T-helper 1 cell treated with Interleukin-12 subunit alpha and Interleukin-12 subunit beta and Interleukin-4 antibody, amounts not matched to agents 30 μg/mL and 1 μg/mL, for 36 hours (primary cell): ENCODE results near the gene KRTAP1-4.

Experiments
- H3K27ac Mint-ChIP-seq: one replicate; pipeline ENCODE4 v1.8.0; 2021; ENCODE audit warnings: mild to moderate bottlenecking, mixed read lengths
- H3K27me3 Mint-ChIP-seq: one replicate; pipeline ENCODE4 v1.8.0; 2021; ENCODE audit warnings: low read depth, mixed read lengths
- H3K36me3 Mint-ChIP-seq: one replicate; pipeline ENCODE4 v1.8.0; 2021; ENCODE audit warnings: low read depth, mixed read lengths
- H3K4me1 Mint-ChIP-seq: one replicate; pipeline ENCODE4 v1.8.0; 2021; ENCODE audit warnings: low read depth, mixed read lengths
- H3K4me3 Mint-ChIP-seq: one replicate; pipeline ENCODE4 v1.8.0; 2021; ENCODE audit warnings: mild to moderate bottlenecking, moderate library complexity, mixed read lengths
- H3K9me3 Mint-ChIP-seq: one replicate; pipeline ENCODE4 v1.8.0; 2021; ENCODE audit warnings: mixed read lengths

The KRTAP1-4 gene

DNA sequence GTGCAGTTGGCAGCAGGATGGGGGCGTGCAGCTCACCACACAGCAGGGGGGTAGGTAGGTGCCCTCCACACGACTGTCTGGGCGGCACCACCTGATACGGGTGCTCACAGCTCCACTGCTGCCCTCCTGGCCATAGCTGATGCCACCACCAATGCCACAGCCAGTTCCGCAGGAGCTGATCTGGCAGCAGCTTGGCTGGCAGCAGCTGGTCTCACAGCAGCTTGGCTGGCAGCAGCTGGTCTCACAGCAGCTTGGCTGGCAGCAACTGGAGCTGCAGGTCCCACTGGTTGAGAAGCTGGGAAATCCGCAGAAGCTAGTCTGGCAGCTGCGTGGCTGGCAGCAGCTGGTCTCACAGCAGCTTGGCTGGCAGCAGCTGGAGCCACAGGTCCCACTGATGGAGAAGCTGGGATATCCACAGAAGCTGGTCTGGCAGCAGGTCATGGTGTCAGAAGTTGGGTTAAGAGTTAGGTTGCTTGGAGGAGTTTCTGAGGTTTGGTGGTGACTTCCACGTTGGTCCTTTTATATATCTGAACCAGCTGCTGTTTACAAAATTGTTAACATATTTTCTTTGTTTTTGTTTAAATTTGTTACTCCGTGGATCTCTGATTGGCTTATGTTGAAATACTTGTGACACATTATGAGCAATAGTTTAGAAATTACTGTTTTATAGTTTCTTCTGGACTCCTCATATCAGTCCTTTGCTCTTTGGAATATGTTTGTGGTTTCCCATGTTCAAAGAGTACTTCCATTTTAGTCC, 3.1 kb downstream of the KRTAP1-4 start, which contains the start of gene KRTAP1-5:
TSS of gene KRTAP1-5 (minus strand) at position 494 of the 757 bp plus-strand sequence. CDS start at position 441, 53 bp downstream.
- Mint-ChIP-seq H3K27me3 (peaks cover 10% of the 10 kb centered on the region), H3K9me3 (no peaks in the 10 kb centered on the region), H3K4me3 (no peak within 1 kb of the TSS), H3K4me1 (no peaks in the 10 kb centered on the region), H3K36me3 (no peaks in the 10 kb centered on the region), H3K27ac (no peak within 1 kb of the TSS)

DNA sequence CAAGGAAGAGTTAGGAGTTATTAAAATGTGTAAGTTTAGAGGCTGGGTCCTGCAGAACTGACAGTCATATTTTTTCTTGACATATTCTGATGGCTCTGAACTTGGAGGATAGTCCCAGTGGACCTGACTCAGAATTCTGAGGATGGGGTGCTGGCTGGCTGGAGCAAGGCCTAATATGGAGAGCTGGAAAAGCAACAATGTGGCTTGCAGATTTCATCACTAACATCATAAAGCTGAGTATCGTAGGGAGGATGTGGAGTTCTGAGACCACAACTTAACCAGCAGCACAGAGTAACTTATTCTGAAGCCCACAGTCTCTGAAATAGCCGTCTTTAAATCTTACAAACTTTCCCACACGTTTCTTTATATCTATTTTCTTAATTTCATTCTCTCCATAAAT, 5.3 kb downstream of the KRTAP1-4 start:
- Mint-ChIP-seq H3K9me3 (no peaks in the 10 kb centered on the region), H3K4me1 (no peaks in the 10 kb centered on the region), H3K4me3 (no peak overlapping the region), H3K36me3 (no peaks in the 10 kb centered on the region), H3K27me3 (no peaks in the 10 kb centered on the region), H3K27ac (no peak overlapping the region)

DNA sequence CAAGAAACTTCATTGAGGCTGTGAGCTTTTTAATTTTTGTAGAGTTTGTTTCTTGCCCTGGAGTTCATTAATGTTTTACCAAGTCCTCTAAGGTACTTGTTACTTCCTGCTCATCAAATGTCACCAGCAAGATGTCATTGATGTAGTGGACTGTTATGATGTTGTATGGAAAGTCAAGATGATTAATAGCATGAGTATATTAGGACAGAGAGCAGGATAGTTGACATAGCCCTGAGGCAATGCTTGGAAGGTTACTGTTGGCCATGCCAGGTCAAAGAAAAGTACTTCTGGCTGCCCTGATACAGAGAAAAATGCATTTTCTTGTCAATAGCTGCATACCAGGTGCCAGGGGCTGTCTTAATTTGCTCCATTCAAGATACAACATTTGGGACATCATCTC, 9.7 kb downstream of the KRTAP1-4 start:
- Mint-ChIP-seq H3K36me3 (no peaks in the 10 kb centered on the region), H3K27ac (no peak overlapping the region), H3K4me3 (no peak overlapping the region), H3K9me3 (no peaks in the 10 kb centered on the region), H3K4me1 (no peaks in the 10 kb centered on the region), H3K27me3 (peaks cover 4% of the 10 kb centered on the region)

DNA sequence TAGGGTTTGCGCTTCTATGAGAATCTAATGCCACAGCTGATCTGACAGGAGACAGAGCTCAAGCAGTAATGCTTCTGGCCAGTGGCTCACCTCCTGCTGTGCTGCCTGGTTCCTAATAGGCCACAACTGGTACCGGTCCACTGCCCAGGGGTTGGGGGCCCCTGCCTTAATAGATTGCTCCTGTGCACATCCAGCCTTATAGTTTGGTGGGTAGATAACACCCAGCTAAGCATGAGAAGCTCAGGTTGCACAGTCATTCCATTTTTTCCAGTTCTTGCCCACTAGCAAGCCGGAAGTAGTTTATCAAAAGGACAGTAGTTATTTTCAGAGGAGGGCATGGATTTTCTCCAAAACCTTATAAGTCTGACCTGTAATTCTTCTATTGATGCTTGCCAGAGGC, 10.6 kb downstream of the KRTAP1-4 start:
- Mint-ChIP-seq H3K27me3 (peaks cover 4% of the 10 kb centered on the region), H3K27ac (no peak overlapping the region), H3K9me3 (no peaks in the 10 kb centered on the region), H3K36me3 (no peaks in the 10 kb centered on the region), H3K4me3 (no peak overlapping the region), H3K4me1 (no peaks in the 10 kb centered on the region)

DNA sequence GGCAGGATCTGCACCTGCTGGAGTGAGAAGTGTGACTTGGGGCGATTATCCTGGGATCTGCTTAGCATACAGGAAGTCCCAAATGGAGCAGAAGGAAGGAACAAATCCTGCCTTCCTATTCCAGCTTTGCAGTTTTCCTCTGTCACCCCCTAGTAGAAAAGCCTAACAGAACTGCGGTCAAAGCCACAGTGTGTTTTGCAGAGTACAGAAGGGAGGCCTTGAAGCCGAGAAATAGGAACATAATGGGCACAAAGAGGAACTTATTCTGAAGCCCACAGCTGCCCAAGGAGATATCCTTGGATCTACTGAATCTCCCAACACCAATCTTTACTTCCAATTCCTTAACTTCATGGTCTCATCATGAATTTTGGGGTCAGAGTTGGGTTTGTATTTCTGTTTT, 11.5 kb downstream of the KRTAP1-4 start:
- H3K9me3 Mint-ChIP-seq: no peaks in the 10 kb centered on the region
- H3K36me3 Mint-ChIP-seq: no peaks in the 10 kb centered on the region
- H3K4me1 Mint-ChIP-seq: no peaks in the 10 kb centered on the region
- H3K4me3 Mint-ChIP-seq: no peak overlapping the region
- H3K27ac Mint-ChIP-seq: no peak overlapping the region
- H3K27me3 Mint-ChIP-seq: peaks cover 4% of the 10 kb centered on the region

DNA sequence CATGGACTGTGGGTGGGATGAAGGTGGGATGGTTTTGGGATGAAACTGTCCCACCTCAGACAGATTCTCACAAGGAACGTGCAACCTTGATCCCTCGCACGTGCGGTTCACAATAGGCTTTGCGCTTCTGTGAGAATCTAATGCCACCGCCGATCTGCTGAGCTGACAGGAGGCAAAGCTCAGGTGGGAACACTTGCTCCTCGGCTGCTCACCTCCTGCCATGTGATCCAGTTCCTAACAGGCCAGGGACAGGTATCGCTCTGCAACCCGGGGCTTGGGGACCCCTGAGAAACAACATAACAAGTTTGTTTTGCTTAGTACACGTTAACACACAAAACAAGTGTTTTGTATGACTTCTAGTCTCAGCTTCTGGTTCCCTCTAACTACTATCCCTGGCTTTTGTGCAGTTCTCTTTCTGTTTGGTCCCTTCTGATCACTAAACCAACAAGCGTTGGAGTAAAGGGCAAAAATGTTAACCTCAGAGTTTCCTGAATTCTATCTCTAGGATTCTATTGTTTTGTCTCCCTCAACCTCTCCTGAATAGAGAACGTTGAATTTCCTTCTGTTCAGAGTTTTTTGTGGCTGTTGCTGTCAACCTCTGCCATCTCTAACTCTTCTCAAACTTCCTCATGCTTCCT, 13.3 kb downstream of the KRTAP1-4 start:
- Mint-ChIP-seq H3K36me3 (no peaks in the 10 kb centered on the region), H3K4me3 (no peak overlapping the region), H3K27me3 (peaks cover 8% of the 10 kb centered on the region), H3K4me1 (no peaks in the 10 kb centered on the region), H3K27ac (no peak overlapping the region), H3K9me3 (no peaks in the 10 kb centered on the region)

DNA sequence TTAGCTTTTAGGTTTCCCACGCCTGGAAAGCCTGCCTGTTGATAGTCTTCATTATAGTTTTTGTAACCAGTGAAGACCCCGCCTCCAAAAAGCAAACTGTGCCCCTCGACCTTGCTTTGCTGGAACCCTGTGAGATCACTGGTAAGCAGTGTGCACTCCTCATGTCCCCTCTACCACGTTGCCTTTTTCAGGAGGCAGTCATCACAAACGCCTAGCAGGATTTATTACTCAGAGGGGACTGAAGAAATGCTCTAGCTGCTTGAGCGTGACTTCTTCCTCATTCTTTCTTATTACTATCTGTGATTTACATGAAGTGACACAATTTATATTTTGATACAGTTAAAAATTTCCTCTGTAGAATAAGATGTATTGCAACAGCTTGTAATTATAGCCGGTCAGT, 14.5 kb downstream of the KRTAP1-4 start:
- Mint-ChIP-seq H3K36me3 (no peaks in the 10 kb centered on the region), H3K4me1 (no peaks in the 10 kb centered on the region), H3K4me3 (no peak overlapping the region), H3K9me3 (no peaks in the 10 kb centered on the region), H3K27ac (no peak overlapping the region), H3K27me3 (peaks cover 8% of the 10 kb centered on the region)

DNA sequence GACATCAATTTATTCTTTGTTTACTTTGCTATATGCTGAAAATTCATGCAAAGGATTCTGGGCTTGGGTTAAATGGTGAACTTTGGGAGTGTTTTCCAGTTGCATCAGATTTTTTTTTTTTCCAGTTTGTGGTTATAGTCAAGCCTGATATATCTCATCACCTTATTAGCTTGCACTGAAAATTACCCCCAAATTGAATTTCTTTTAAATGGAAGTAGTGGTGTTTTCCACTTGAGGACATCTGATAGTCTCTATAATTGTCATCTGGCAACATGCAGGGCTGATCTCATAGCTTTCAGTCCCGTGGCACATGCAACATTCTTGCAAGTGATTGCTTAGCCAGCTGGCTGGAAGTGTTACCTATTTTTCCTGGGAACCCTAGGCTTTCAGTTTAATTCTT, 16.4 kb downstream of the KRTAP1-4 start:
- Mint-ChIP-seq H3K27ac (no peak overlapping the region), H3K36me3 (no peaks in the 10 kb centered on the region), H3K4me3 (no peak overlapping the region), H3K4me1 (no peaks in the 10 kb centered on the region), H3K27me3 (peaks cover 12% of the 10 kb centered on the region), H3K9me3 (no peaks in the 10 kb centered on the region)

DNA sequence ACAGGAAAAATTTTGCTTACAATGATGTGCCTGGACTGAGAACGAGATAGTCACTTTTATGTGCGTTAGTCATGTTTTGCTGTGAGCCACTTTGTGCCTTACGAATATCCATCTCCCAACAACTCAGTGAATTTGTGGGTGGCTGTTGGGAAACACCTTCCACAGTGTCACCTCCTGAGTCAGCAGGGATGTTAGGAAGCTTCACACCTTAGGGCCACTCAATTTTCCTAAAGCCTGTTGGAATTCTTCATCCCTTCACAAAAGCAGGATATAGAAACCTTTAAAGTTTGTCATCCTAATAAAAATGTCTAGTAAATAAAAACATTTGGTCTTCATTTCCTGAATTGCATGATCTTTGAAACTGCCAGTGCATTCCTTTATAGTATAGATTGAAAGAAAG, 16.8 kb downstream of the KRTAP1-4 start:
- no peaks in the 10 kb centered on the region for H3K36me3 Mint-ChIP-seq
- no peak overlapping the region for H3K4me3 Mint-ChIP-seq
- no peaks in the 10 kb centered on the region for H3K4me1 Mint-ChIP-seq

DNA sequence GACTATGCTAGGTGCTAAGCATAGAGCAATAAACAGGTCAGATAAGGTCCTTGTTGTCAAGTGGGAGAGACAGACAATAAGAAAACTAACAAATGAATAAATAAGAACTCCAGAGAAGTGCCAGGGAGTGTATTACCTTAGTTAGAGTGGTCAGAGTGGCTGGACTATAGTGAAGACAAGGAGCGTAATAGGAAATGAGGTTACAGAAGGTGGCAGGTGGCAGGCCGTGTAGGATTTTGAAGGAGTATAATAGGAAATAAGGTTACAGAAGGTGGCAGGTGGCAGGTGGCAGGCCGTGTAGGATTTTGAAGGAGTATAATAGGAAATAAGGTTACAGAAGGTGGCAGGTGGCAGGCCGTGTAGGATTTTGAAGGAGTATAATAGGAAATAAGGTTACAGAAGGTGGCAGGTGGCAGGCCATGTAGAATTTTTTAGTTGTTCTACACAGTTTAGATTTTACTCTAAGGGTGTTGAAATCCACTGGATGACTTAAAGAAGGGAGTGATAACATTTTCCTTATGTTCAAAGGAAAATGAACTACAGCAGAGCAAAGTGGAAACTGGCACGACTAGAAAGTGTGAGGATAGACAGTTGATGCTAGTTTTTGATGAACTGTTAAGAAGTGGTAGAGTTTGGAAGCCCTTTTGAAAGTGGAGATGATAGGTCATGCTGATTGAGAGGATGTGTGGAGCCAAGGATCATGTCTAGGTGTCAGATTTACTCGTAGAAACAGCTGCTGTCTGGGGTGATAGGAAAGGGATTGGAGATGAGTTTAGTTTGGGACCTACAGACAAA, 17.5 kb downstream of the KRTAP1-4 start:
- H3K27me3 Mint-ChIP-seq: peaks cover 9% of the 10 kb centered on the region
- no peaks in the 10 kb centered on the region for H3K36me3 Mint-ChIP-seq
- no peak overlapping the region for H3K27ac Mint-ChIP-seq
- H3K9me3 Mint-ChIP-seq: no peaks in the 10 kb centered on the region
- no peak overlapping the region for H3K4me3 Mint-ChIP-seq
- H3K4me1 Mint-ChIP-seq: no peaks in the 10 kb centered on the region

More for the DNA sequence above, 16.8 kb downstream of the KRTAP1-4 start:
- no peaks in the 10 kb centered on the region for H3K9me3 Mint-ChIP-seq
- peaks cover 12% of the 10 kb centered on the region for H3K27me3 Mint-ChIP-seq
- no peak overlapping the region for H3K27ac Mint-ChIP-seq

DNA sequence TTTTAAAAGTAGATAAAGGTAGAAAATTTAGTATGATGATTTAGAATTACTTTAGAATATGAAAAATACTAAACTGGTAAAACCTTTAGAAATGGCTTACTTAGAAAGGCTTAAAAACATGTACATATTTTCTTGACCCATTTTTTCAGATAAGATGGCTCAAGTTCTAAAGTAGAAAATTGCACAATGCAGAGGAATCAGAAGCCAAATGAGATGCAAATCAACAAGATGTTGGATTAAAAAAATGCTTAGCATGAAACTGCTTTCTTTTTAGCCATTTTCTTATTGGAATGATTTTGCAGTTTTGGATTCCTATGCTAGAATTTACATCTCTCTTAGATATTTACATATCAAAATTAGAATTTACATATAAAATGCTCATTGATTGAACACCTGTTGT, 19.6 kb downstream of the KRTAP1-4 start:
- Mint-ChIP-seq H3K27ac (no peak overlapping the region), H3K4me1 (no peaks in the 10 kb centered on the region), H3K27me3 (peaks cover 11% of the 10 kb centered on the region), H3K4me3 (no peak overlapping the region), H3K9me3 (no peaks in the 10 kb centered on the region), H3K36me3 (no peaks in the 10 kb centered on the region)

DNA sequence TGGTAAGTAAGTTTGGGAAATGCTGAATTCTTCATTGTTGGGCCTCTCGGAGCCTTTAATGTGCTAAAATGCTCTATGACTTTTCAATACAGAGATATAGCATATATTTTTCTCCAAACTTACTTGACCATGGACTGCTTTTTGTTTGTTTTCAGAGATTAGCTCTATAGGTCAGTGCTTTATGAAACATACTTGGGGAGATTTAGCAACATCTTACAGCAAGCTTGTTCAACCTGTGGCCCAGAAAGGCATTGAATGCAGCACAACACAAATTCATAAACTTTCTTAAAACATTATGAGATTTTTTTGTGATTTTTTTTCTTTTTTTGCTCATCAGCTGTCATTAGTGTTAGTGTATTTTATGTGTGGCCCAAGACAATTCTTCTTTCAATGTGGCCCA, 20.1 kb downstream of the KRTAP1-4 start:
- H3K4me1 Mint-ChIP-seq: no peaks in the 10 kb centered on the region
- H3K4me3 Mint-ChIP-seq: no peak overlapping the region
- H3K27ac Mint-ChIP-seq: no peak overlapping the region
- H3K9me3 Mint-ChIP-seq: no peaks in the 10 kb centered on the region
- H3K36me3 Mint-ChIP-seq: no peaks in the 10 kb centered on the region
- H3K27me3 Mint-ChIP-seq: peaks cover 11% of the 10 kb centered on the region

DNA sequence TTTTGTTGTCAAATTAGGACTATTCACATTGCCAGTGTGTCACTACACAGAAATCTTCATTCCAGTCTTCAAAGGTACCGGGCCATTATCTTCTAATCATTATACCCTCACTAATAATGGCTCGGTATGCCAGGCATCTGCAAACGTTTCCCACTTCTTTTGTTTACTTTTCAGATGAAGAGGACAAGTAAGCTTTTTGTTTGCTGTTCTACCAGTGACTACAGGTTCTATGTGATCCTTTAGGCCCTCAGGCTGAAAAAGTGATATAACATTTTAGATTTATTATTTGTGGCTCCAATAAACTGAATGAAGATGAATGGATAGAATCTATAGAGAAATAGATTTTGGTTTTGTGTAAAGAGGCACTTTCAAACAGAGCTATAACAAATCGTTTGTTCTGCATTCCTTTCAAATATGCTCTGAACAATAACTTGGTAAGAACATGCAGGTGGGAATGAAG, 20.7 kb downstream of the KRTAP1-4 start:
- Mint-ChIP-seq H3K4me3 (no peak overlapping the region), H3K27ac (no peak overlapping the region), H3K36me3 (no peaks in the 10 kb centered on the region), H3K27me3 (peaks cover 11% of the 10 kb centered on the region), H3K4me1 (no peaks in the 10 kb centered on the region), H3K9me3 (no peaks in the 10 kb centered on the region)

DNA sequence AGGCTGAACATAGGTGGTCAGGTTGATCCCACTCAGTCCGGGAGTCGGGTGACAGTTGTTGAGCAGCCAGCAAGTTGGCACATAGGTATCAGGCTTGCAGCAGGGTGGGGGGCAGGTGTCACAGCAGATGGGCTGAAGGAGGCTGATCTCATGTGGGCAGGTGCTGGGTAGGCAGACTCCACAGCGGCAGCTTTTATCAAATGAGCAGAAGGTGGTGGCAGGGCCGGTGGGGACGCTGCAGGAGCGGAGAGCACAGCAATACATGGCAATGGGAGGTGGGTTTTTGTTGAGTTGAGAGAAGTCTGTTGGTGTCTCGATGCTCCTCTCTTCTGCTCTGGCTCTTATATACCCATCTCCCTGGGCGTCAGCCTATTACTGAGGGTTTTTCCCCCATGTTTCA, 21.2 kb downstream of the KRTAP1-4 start, which contains the start of gene KRTAP3-1:
TSS of gene KRTAP3-1 (minus strand) at position 318 of the 400 bp plus-strand sequence. CDS start at position 264, 54 bp downstream.
- no peaks in the 10 kb centered on the region for H3K4me1 Mint-ChIP-seq
- peaks cover 11% of the 10 kb centered on the region for H3K27me3 Mint-ChIP-seq
- no peak within 1 kb of the TSS for H3K4me3 Mint-ChIP-seq
- no peak within 1 kb of the TSS for H3K27ac Mint-ChIP-seq
- H3K9me3 Mint-ChIP-seq: no peaks in the 10 kb centered on the region
- H3K36me3 Mint-ChIP-seq: no peaks in the 10 kb centered on the region
